Measurements from ENCODE around the gene ERICH2. TPM values are rescaled to one million over a fixed set of nuclear protein-coding genes. Genes with fewer than 3 reads are reported as not detected.

ERICH2 gene
- total RNA-seq, 4 donors from 2014 or later, result not detected

- H3K36me3 ChIP-seq, result no peaks in the 10 kb centered on the region
- peaks cover 73 to 94% (median 76%) of the 10 kb centered on the region in 3 donors for H3K4me1 ChIP-seq
- DNase-seq, result no peak
- no peak overlapping the region for H3K27ac ChIP-seq
- H3K27me3 ChIP-seq, result peaks cover 30 to 100% (median 73%) of the 10 kb centered on the region in 4 donors
- peak overlapping the region in 2 of 4 donors; percentile 49 to 72 for H3K4me3 ChIP-seq
- 13 to 33% methylated on average over 20 to 27 of the region's 30 CpGs for WGBS, 2 donors
- no peaks in the 10 kb centered on the region for H3K9me3 ChIP-seq
- TF ChIP-seq CTCF (IDR thresholded peaks at IDR 0.05) (no peak), POLR2A (IDR thresholded peaks at IDR 0.05) (no peak)
- intact Hi-C loops (cut with DNase I), result loop anchor here (10.0 kb wide), 1 partner anchor 584 kb away; no protein-coding TSS in a partner anchor
Measured at GRCh38 chr2:170818752-170819470, 48.7 kb downstream of the ERICH2 start.

- TF ChIP-seq CTCF (IDR thresholded peaks at IDR 0.05) (no peak), POLR2A (IDR thresholded peaks at IDR 0.05) (no peak)
- Histone ChIP-seq H3K36me3 (no peaks in the 10 kb centered on the region), H3K4me1 (peaks cover 71 to 90% (median 76%) of the 10 kb centered on the region in 3 donors), H3K4me3 (peak overlapping the region; percentile 14 to 51 (median 22)), H3K27me3 (peaks cover 29 to 100% (median 63%) of the 10 kb centered on the region in 4 donors), H3K27ac (no peak overlapping the region), H3K9me3 (no peaks in the 10 kb centered on the region)
- intact Hi-C loops (cut with DNase I), result loop anchor here (10.0 kb wide), 1 partner anchor 585 kb away; no protein-coding TSS in a partner anchor
- 45 to 49% methylated on average over 13 to 22 of the region's 45 CpGs for WGBS, 2 donors
- no peak for DNase-seq
Measured at GRCh38 chr2:170819680-170820664, 49.8 kb downstream of the ERICH2 start.

- H3K9me3 ChIP-seq, result no peaks in the 10 kb centered on the region
- peak overlapping the region; percentile 14 to 57 (median 34) for H3K4me3 ChIP-seq
- TF ChIP-seq POLR2A (IDR thresholded peaks at IDR 0.05) (no peak), CTCF (IDR thresholded peaks at IDR 0.05) (no peak)
- intact Hi-C loops (cut with DNase I), result no loop called here
- no peak for DNase-seq
- H3K4me1 ChIP-seq, result peaks cover 62 to 80% (median 67%) of the 10 kb centered on the region in 3 donors
- H3K27me3 ChIP-seq, result peaks cover 29 to 100% (median 56%) of the 10 kb centered on the region in 4 donors
- no peaks in the 10 kb centered on the region for H3K36me3 ChIP-seq
- 12 to 26% methylated on average over 13 to 16 of the region's 18 CpGs for WGBS, 2 donors
- no peak overlapping the region for H3K27ac ChIP-seq
Measured at GRCh38 chr2:170820757-170821530, 50.8 kb downstream of the ERICH2 start.

- TF ChIP-seq CTCF (IDR thresholded peaks at IDR 0.05), result no peak
- no peak for TF ChIP-seq POLR2A (IDR thresholded peaks at IDR 0.05)
- H3K4me3 ChIP-seq, result peak overlapping the region in 2 of 4 donors; percentile 41 to 57
- H3K27ac ChIP-seq, result no peak overlapping the region
- H3K4me1 ChIP-seq, result peaks cover 54 to 72% (median 59%) of the 10 kb centered on the region in 3 donors
- 19 to 25% methylated on average over 13 to 30 of the region's 40 CpGs for WGBS, 2 donors
- H3K36me3 ChIP-seq, result no peaks in the 10 kb centered on the region
- intact Hi-C loops (cut with DNase I), result no loop called here
- DNase-seq, result no peak
- H3K9me3 ChIP-seq, result no peaks in the 10 kb centered on the region
- peaks cover 29 to 100% (median 52%) of the 10 kb centered on the region in 4 donors for H3K27me3 ChIP-seq
Measured at GRCh38 chr2:170821531-170822289, 51.5 kb downstream of the ERICH2 start.

All from esophagus squamous epithelium (tissue), 5 donors.